ENCODE results near the gene RPS4Y2.

RPS4Y2 gene

GRCh38 chrY:20780104-20780654, 24.3 kb downstream of the RPS4Y2 start:
- no peaks in the 10 kb centered on the region for H3K36me3 Mint-ChIP-seq (ENCODE audit: low read depth)
- no peaks in the 10 kb centered on the region for H3K27me3 Mint-ChIP-seq (ENCODE audit: low read depth, poor library complexity)
- no peaks in the 10 kb centered on the region for H3K9me3 Mint-ChIP-seq
- no peaks in the 10 kb centered on the region for H3K4me1 Mint-ChIP-seq
- no peak for DNase-seq
- no peak for TF ChIP-seq CTCF (IDR thresholded peaks at IDR 0.05)
- no peak overlapping the region for H3K27ac Mint-ChIP-seq
- no peak overlapping the region for H3K4me3 Mint-ChIP-seq

GRCh38 chrY:20780776-20781175, 24.9 kb downstream of the RPS4Y2 start:
- Mint-ChIP-seq H3K36me3 (ENCODE audit: low read depth) (no peaks in the 10 kb centered on the region), H3K27me3 (ENCODE audit: low read depth, poor library complexity) (no peaks in the 10 kb centered on the region), H3K27ac (no peak overlapping the region), H3K4me1 (no peaks in the 10 kb centered on the region), H3K9me3 (no peaks in the 10 kb centered on the region), H3K4me3 (no peak overlapping the region)
- no peak for DNase-seq
- no peak for TF ChIP-seq CTCF (IDR thresholded peaks at IDR 0.05)

GRCh38 chrY:20781408-20781807, 25.5 kb downstream of the RPS4Y2 start:
- DNase-seq = no peak
- no peaks in the 10 kb centered on the region for H3K4me1 Mint-ChIP-seq
- no peaks in the 10 kb centered on the region for H3K9me3 Mint-ChIP-seq
- H3K4me3 Mint-ChIP-seq = no peak overlapping the region
- H3K27ac Mint-ChIP-seq = no peak overlapping the region
- H3K27me3 Mint-ChIP-seq (ENCODE audit: low read depth, poor library complexity) = no peaks in the 10 kb centered on the region
- H3K36me3 Mint-ChIP-seq (ENCODE audit: low read depth) = no peaks in the 10 kb centered on the region
- TF ChIP-seq CTCF (IDR thresholded peaks at IDR 0.05) = no peak

- Mint-ChIP-seq H3K4me1 (no peaks in the 10 kb centered on the region), H3K9me3 (no peaks in the 10 kb centered on the region), H3K27ac (no peak overlapping the region), H3K4me3 (no peak overlapping the region), H3K27me3 (ENCODE audit: low read depth, poor library complexity) (no peaks in the 10 kb centered on the region), H3K36me3 (ENCODE audit: low read depth) (no peaks in the 10 kb centered on the region)
- no peak for TF ChIP-seq CTCF (IDR thresholded peaks at IDR 0.05)
- DNase-seq = no peak
These were observed 29.1 kb downstream of the RPS4Y2 start for GRCh38 chrY:20784965-20785364.

GRCh38 chrY:20787076-20787475, 31.2 kb downstream of the RPS4Y2 start:
- TF ChIP-seq CTCF (IDR thresholded peaks at IDR 0.05) = no peak
- Mint-ChIP-seq H3K4me3 (no peak overlapping the region), H3K4me1 (no peaks in the 10 kb centered on the region), H3K27ac (no peak overlapping the region), H3K27me3 (ENCODE audit: low read depth, poor library complexity) (no peaks in the 10 kb centered on the region), H3K36me3 (ENCODE audit: low read depth) (no peaks in the 10 kb centered on the region), H3K9me3 (no peaks in the 10 kb centered on the region)
- no peak for DNase-seq

- no peaks in the 10 kb centered on the region for H3K9me3 Mint-ChIP-seq
- DNase-seq = no peak
- no peaks in the 10 kb centered on the region for H3K4me1 Mint-ChIP-seq
- no peak overlapping the region for H3K4me3 Mint-ChIP-seq
- TF ChIP-seq CTCF (IDR thresholded peaks at IDR 0.05) = no peak
- H3K27me3 Mint-ChIP-seq (ENCODE audit: low read depth, poor library complexity) = no peaks in the 10 kb centered on the region
- no peaks in the 10 kb centered on the region for H3K36me3 Mint-ChIP-seq (ENCODE audit: low read depth)
- no peak overlapping the region for H3K27ac Mint-ChIP-seq
These were observed 42.6 kb downstream of the RPS4Y2 start for GRCh38 chrY:20798351-20799049.

Measured in nephron progenitor cell (in vitro differentiated cells).